Panc1 (cell line): ENCODE results near the gene CRTAC1. TPM values are rescaled to one million over a fixed set of nuclear protein-coding genes. Genes with fewer than 3 reads are reported as not detected.

ENCODE experiments used
- ATAC-seq: fragments of 200-7000 bp; cut with Tn5 transposase; 2 replicates; pipeline ENCODE4 v1.9.1; 2020; ENCODE audit warnings: mild to moderate bottlenecking, moderate library complexity
- BruUV-seq: library from RNA; stranded (reverse); fragments of 400-500 nt; replicated peaks from 2 replicates; lab custom pipeline; 2021; lab: Mats Ljungman, UMichigan
- CTCF ChIA-PET: fragments of 300-600 bp; sonication (Branson Sonifier 250); formaldehyde crosslinking; loops from one replicate; lab custom pipeline; 2022; ENCODE audit warnings: antibody characterized with exemption; lab: Charles Lee
- POLR2A ChIA-PET: fragments of 300-600 bp; sonication (Branson Sonifier 250); formaldehyde crosslinking; loops from one replicate; lab custom pipeline; 2022; ENCODE audit warnings: antibody characterized with exemption; lab: Charles Lee
- DNase-seq: peaks from one replicate; pipeline ENCODE4 v3.0.0-alpha.2; 2010; ENCODE audit warnings: low read depth, low spot score
- H3K27ac ChIP-seq: 2 replicates; pipeline ENCODE4 v1.5.1; 2011; ENCODE audit warnings: mild to moderate bottlenecking, low read length, inconsistent platforms
- H3K27me3 ChIP-seq: fragments of 200-500 bp; sonication (Bioruptor generic); 2 replicates; pipeline ENCODE4 v1.6.0; 2014; ENCODE audit warnings: low read length, inconsistent platforms; ENCODE audit not compliant: control insufficient read depth, insufficient read depth
- H3K36me3 ChIP-seq: fragments of 200-500 bp; sonication (Bioruptor generic); 2 replicates; pipeline ENCODE4 v1.5.1; 2014; ENCODE audit warnings: inconsistent platforms, mild to moderate bottlenecking, low read length, moderate library complexity; ENCODE audit not compliant: control insufficient read depth, insufficient read depth
- H3K4me1 ChIP-seq: 2 replicates; pipeline ENCODE4 v1.5.1; 2011; ENCODE audit warnings: inconsistent platforms, mild to moderate bottlenecking, low read length, moderate library complexity; ENCODE audit not compliant: control insufficient read depth, insufficient read depth
- H3K4me3 ChIP-seq, 2 experiments: 2 replicates each; pipeline ENCODE4 v1.5.1; 2011 to 2012; ENCODE audit warnings: low read depth in 2 of 2, low read length in 2 of 2, mild to moderate bottlenecking in 2 of 2, inconsistent platforms in 1 of 2, moderate library complexity in 1 of 2
- H3K9me3 ChIP-seq: fragments of 200-500 bp; sonication (Bioruptor generic); 2 replicates; pipeline ENCODE4 v1.5.1; 2014; ENCODE audit warnings: low read depth, mild to moderate bottlenecking, inconsistent platforms, low read length, moderate library complexity; ENCODE audit not compliant: control insufficient read depth, insufficient read depth
- POLR2AphosphoS5 ChIP-seq: IDR thresholded peaks from 2 replicates; pipeline ENCODE4 v1.6.1; 2012; ENCODE audit warnings: mild to moderate bottlenecking, low read depth, low read length, moderate library complexity
- SIN3A ChIP-seq: IDR thresholded peaks from 2 replicates; pipeline ENCODE4 v1.6.1; 2012; ENCODE audit warnings: low read depth, mild to moderate bottlenecking, low read length, moderate library complexity, borderline replicate concordance; ENCODE audit not compliant: insufficient read depth
- TCF7L2 ChIP-seq: IDR thresholded peaks from 2 replicates; pipeline ENCODE4 v1.6.1; 2011; ENCODE audit warnings: mild to moderate bottlenecking, low read depth, low read length, inconsistent platforms
- in situ Hi-C: cut with HindIII; loops from 2 replicates; pipeline ENCODE4 v1.10.0; 2016; ENCODE audit warnings: low sequenced_read_pairs, low pct_unique_long_range_greater_than_20kb
- intact Hi-C: fragments of 100-400 bp; cut with micrococcal nuclease; formaldehyde crosslinking; loops from one replicate; pipeline ENCODE4 v1.10.0; 2022; ENCODE audit not compliant: unreplicated experiment
- total RNA-seq: library from RNA; stranded (reverse); gene quantifications from one replicate; pipeline ENCODE4 v1.2.1, GENCODE V29; 2021; ENCODE audit not compliant: unreplicated experiment
- TF ChIP-seq, protein P1 (sequence below): fragments of 450-650 bp; IDR thresholded peaks from 2 replicates; pipeline ENCODE4 v1.5.1; 2017; ENCODE audit warnings: mild to moderate bottlenecking
- TF ChIP-seq, protein P2 (sequence below), 2 experiments: IDR thresholded peaks; 2 replicates each; pipeline ENCODE4 v1.6.1; 2011 to 2012; ENCODE audit warnings: low read depth in 2 of 2, control low read depth in 1 of 2, low read length in 1 of 2, mild to moderate bottlenecking in 1 of 2, moderate library complexity in 1 of 2; ENCODE audit not compliant: insufficient read depth in 1 of 2

Gene CRTAC1
- total RNA-seq, 1 experiment from 2014 or later, result 0.23 TPM

DNA sequence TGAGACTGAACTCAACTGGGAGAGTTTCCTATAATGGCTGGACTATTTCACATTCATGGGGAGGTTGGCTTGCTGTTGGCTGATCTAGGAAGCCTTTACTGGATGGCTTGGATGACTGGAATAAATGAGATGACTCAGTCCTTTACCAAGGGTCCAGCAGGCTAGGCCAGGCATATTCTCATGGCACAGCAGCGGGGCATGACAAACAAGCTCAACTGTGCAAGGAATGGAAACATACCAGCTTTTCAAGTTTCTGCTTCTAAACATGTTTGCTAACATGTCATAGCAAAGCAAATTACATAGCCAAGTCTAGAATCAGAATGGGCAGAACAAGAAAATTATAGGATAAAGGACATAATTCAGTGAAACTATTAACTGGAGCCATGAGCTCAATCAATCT, 46.8 kb upstream of the CRTAC1 start:
- POLR2A ChIA-PET, result no interaction called here
- CTCF ChIA-PET, result no interaction called here
- H3K27me3 ChIP-seq, result peaks cover 17% of the 10 kb centered on the region; the same call in 1 of the 2 replicates

DNA sequence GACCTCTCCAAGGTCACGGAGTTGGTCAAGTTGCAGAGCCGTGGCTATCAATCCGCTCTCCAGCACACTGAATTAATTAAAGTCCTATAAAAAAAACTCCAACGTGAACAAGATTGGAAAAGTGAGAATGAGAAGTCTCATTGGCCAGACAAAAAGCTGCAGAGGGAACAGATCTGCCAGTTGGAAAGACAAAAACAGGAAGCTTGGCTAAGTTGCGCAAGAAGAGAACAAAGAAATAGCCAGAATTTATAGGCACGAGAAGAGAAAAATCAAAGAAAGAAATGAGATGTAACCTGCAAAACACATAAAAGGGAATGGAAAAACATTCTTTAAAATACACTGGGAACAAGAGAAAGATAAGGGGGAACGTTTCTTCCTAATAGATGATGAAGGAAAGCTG, 45.7 kb upstream of the CRTAC1 start:
- TF ChIP-seq SIN3A, result no peak
- TF ChIP-seq, protein P1, sequence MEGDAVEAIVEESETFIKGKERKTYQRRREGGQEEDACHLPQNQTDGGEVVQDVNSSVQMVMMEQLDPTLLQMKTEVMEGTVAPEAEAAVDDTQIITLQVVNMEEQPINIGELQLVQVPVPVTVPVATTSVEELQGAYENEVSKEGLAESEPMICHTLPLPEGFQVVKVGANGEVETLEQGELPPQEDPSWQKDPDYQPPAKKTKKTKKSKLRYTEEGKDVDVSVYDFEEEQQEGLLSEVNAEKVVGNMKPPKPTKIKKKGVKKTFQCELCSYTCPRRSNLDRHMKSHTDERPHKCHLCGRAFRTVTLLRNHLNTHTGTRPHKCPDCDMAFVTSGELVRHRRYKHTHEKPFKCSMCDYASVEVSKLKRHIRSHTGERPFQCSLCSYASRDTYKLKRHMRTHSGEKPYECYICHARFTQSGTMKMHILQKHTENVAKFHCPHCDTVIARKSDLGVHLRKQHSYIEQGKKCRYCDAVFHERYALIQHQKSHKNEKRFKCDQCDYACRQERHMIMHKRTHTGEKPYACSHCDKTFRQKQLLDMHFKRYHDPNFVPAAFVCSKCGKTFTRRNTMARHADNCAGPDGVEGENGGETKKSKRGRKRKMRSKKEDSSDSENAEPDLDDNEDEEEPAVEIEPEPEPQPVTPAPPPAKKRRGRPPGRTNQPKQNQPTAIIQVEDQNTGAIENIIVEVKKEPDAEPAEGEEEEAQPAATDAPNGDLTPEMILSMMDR, result no peak
- TF ChIP-seq, protein P2, sequence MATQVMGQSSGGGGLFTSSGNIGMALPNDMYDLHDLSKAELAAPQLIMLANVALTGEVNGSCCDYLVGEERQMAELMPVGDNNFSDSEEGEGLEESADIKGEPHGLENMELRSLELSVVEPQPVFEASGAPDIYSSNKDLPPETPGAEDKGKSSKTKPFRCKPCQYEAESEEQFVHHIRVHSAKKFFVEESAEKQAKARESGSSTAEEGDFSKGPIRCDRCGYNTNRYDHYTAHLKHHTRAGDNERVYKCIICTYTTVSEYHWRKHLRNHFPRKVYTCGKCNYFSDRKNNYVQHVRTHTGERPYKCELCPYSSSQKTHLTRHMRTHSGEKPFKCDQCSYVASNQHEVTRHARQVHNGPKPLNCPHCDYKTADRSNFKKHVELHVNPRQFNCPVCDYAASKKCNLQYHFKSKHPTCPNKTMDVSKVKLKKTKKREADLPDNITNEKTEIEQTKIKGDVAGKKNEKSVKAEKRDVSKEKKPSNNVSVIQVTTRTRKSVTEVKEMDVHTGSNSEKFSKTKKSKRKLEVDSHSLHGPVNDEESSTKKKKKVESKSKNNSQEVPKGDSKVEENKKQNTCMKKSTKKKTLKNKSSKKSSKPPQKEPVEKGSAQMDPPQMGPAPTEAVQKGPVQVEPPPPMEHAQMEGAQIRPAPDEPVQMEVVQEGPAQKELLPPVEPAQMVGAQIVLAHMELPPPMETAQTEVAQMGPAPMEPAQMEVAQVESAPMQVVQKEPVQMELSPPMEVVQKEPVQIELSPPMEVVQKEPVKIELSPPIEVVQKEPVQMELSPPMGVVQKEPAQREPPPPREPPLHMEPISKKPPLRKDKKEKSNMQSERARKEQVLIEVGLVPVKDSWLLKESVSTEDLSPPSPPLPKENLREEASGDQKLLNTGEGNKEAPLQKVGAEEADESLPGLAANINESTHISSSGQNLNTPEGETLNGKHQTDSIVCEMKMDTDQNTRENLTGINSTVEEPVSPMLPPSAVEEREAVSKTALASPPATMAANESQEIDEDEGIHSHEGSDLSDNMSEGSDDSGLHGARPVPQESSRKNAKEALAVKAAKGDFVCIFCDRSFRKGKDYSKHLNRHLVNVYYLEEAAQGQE (IDR thresholded peaks at IDR 0.05; ENCODE audit: insufficient read depth in 1 of 2, low read depth in 2 of 2, low read length in 1 of 2), result no peak
- BruUV-seq, result no TSS peak
- ChIA-PET POLR2A (interaction anchor here (0.6 kb wide), 1 partner anchor 23 kb away, joined by 3 read pairs; no protein-coding TSS in a partner anchor), CTCF (no interaction called here)
- Histone ChIP-seq H3K4me3 (no peak overlapping the region), H3K27ac (no peak overlapping the region), H3K4me1 (no peaks in the 10 kb centered on the region), H3K9me3 (no peaks in the 10 kb centered on the region), H3K27me3 (peaks cover 21% of the 10 kb centered on the region), H3K36me3 (no peaks in the 10 kb centered on the region)
- in situ Hi-C loops, result no loop called here
- no peak for DNase-seq
- ATAC-seq, result no peak
- intact Hi-C loops, result no loop called here

More for the DNA sequence above, 46.8 kb upstream of the CRTAC1 start:
- TF ChIP-seq POLR2AphosphoS5 (no peak), SIN3A (no peak), TCF7L2 (no peak)
- TF ChIP-seq, protein P1, result no peak
- TF ChIP-seq, protein P2 (IDR thresholded peaks at IDR 0.05; ENCODE audit: insufficient read depth in 1 of 2, low read depth in 2 of 2, low read length in 1 of 2), result no peak
- H3K27ac ChIP-seq, result no peak overlapping the region
- no peaks in the 10 kb centered on the region for H3K36me3 ChIP-seq
- H3K9me3 ChIP-seq, result no peaks in the 10 kb centered on the region
- DNase-seq, result no peak
- ATAC-seq, result no peak
- no TSS peak for BruUV-seq
- intact Hi-C loops, result no loop called here
- in situ Hi-C loops, result no loop called here
- no peak overlapping the region for H3K4me3 ChIP-seq
- H3K4me1 ChIP-seq, result no peaks in the 10 kb centered on the region
